Tibial nerve (tissue), 4 donors: ENCODE data around the gene CACNA1I.

Experiments
- EP300 ChIP-seq, 2 donors: sonication (generic); formaldehyde crosslinking; IDR thresholded peaks; one replicate each; pipeline ENCODE4 v1.6.1; 2017; ENCODE audit warnings: antibody characterized with exemption in 2 of 2, mild to moderate bottlenecking in 1 of 2
- TF ChIP-seq, protein P1 (sequence below), 5 experiments: fragments of 200-600 bp in 3 of 5; fragments of 450-650 bp in 2 of 5; sonication (generic) in 3 of 5; IDR thresholded peaks; one replicate each; pipeline ENCODE4 v1.5.1; 2016 to 2019; ENCODE audit warnings: antibody characterized with exemption in 5 of 5, mild to moderate bottlenecking in 3 of 5, moderate library complexity in 2 of 5

DNA sequence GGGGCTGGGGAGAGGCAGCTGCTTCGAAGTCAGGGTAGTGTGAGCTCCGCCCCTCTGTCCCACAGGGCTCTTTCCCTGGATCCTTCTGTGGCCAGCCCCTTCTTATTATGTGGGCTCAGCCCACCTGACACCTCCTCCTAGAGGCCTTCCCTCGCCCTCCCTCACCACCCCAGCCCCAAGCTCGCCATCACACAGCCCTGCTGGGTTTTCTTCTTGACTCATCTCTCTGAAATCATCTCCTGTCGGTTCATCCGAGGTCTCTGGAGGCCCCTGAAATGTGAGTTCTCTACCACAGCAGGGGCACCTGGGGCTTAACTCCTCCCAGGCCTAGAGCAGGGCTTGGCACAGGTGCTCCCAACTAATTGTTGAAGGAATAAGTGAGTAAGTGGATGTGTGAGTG lies 65.2 kb downstream of the CACNA1I start:
- TF ChIP-seq, protein P1, sequence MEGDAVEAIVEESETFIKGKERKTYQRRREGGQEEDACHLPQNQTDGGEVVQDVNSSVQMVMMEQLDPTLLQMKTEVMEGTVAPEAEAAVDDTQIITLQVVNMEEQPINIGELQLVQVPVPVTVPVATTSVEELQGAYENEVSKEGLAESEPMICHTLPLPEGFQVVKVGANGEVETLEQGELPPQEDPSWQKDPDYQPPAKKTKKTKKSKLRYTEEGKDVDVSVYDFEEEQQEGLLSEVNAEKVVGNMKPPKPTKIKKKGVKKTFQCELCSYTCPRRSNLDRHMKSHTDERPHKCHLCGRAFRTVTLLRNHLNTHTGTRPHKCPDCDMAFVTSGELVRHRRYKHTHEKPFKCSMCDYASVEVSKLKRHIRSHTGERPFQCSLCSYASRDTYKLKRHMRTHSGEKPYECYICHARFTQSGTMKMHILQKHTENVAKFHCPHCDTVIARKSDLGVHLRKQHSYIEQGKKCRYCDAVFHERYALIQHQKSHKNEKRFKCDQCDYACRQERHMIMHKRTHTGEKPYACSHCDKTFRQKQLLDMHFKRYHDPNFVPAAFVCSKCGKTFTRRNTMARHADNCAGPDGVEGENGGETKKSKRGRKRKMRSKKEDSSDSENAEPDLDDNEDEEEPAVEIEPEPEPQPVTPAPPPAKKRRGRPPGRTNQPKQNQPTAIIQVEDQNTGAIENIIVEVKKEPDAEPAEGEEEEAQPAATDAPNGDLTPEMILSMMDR (IDR thresholded peaks at IDR 0.05) = no peak
- no peak for TF ChIP-seq EP300 (IDR thresholded peaks at IDR 0.05)
